Glomerular visceral epithelial cell (primary cell): ENCODE results near the gene RPS6KL1.
A peak's percentile ranks its signal among the peaks of the same experiment; 100 is the strongest.

Experiments used
- DNase-seq: peaks from one replicate; pipeline ENCODE4 v3.0.0-alpha.2; 2016; ENCODE audit errors: extremely low spot score

The RPS6KL1 gene

DNA sequence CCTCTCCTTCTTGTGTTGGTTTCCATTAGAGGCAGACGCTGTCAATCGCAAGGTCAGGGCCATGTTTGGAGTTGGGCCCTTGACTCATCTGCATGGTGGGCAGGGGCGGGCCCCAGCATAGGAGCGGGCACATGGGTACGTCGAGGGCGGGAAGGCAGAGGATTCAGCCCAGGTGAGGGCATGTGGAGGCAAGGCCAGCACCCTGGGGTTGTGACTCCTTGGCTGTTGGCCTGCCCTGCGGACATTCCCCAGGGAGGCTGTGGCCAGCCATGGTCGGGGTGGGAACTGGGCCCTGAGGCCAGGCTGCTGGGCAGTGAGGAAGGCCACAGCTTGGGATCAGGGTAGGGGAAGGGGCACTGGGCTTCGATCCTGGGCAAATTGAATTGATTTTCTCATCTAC, 10.3 kb downstream of the RPS6KL1 start:
- no peak for DNase-seq

DNA sequence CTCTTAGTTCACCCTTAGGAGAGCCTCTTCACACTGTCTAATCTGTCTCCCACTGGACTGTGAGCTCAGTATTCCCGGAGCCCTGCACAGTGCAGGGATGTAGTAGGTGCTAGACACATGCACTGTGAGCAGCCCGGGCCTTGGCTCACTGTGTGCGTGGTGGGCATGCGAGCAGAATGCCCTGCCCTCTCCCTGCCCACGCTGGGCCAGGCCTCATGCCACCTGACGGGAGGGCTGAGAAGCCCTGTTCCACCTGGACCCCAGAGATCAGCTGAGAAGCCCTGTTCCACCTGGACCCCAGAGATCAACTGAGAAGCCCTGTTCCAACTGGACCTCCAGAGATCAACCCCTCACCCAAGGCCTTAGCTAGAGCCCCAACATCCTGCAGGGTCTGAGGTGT, 10.9 kb downstream of the RPS6KL1 start:
- no peak for DNase-seq

- DNase-seq = no peak
These were observed 11.4 kb downstream of the RPS6KL1 start for GRCh38 chr14:74911704-74912103.

- no peak for DNase-seq
These were observed 11.8 kb downstream of the RPS6KL1 start for GRCh38 chr14:74911221-74911620.

DNA sequence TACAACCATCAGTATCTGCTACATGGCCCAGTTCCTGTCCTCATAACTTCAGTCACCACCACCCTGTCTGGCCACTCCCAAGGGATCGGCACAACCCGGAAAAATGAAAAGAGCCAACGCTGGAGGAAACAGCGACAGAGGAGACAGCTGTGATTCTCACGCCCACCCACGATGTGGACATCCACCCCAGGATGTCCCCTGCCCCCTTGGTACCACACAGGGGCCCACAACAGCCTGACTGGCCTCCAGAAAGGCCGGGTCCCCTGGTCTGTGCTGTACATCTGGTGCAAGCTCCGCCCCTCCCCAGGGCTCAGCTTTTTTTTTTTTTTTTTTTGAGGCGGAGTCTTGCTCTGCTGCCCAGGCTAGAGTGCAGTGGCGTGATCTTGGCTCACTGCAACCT, 12.5 kb downstream of the RPS6KL1 start:
- no peak for DNase-seq

DNA sequence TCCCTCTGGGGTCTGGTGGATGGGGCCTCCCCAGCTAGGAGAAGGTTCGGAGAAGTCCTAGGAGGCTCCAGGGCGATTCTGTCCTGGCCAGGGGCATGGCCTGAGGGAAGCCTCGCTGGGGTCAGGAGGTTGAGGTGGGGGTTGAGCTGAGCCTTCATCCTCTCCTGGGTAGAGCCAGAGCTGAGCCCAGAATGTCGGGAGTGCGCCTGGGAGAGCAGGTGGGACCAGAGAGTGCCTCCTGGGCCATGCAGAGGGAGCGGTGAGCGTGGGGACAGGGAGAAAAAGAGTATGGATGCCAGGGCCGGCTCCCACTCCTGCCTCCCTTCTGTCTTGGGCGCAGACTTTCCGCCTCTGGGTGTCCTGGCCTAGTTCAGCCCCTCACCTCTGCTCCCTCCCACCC, 13.1 kb downstream of the RPS6KL1 start:
- DNase-seq = no peak

- no peak for DNase-seq
These were observed 13.6 kb downstream of the RPS6KL1 start for GRCh38 chr14:74909501-74909900.

GRCh38 chr14:74908861-74909341, 14.2 kb downstream of the RPS6KL1 start:
- no peak for DNase-seq

DNA sequence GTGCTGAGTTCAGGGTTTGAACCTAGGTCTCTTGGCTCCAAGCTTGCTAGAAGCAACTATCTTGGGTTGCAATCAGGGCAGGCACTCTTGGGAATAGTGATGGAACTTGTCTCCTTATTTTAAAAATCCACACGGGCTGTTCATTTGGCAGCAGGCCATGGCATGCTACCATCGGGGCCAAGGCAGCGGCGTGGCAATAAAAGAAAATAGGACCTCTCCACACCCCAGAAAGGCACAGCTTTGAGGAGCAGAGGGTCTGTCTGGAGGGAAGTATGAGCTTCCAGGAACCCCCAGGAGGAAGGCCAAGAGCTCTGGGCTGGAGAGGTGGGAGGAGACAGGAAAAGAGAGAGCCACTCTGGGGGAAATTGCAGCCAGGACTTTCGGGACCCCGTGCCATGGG, 15.3 kb downstream of the RPS6KL1 start:
- no peak for DNase-seq

- DNase-seq = no peak
These were observed 16.0 kb downstream of the RPS6KL1 start for GRCh38 chr14:74906925-74907521.

GRCh38 chr14:74905595-74906142, 17.4 kb downstream of the RPS6KL1 start:
- peak; percentile 63 for DNase-seq

DNA sequence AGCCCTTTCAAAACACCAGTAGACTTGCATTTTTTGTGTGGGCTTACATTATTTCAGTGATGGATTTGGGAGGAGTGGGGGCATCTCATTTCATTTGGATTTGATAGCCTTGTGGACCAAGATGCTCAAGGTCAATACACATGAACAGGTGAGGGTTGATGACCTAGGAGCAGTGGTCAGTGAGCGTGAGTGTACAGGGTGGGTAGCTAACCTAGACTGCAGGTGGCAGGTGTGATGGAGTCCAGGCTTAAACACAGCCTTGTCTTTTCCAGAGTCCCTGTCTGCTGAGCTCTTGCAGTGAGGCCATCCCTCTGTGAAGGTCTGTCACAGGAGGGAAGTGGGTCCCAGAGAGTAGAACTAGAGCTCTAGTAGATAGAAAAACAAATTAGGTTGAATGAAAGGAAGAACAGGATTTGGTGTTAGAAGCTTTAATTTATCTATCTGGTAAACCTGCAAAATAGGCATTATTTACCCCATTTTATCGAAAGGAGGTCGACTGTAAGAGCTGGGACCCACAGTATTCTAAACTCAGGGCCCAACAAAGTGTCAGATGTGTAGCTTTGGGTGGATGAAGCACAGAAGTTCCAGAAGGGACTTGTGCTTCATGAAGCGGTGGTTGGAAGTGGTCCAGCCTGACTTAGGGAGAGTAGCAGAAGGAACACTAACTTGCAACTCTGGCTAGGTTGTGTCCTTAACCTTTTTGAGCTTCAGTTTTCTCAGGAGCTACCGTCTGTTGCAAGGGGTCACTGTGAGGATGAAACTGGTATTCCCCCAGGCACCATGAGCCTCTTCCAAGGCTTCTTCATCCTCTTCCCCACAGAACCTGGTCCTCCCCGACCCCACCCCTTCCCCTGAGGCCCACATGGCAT, 18.2 kb downstream of the RPS6KL1 start:
- DNase-seq = no peak

GRCh38 chr14:74902941-74903705, 19.9 kb downstream of the RPS6KL1 start:
- no peak for DNase-seq

GRCh38 chr14:74898694-74899093, 24.4 kb downstream of the RPS6KL1 start:
- no peak for DNase-seq

- DNase-seq = no peak
These were observed 25.0 kb downstream of the RPS6KL1 start for GRCh38 chr14:74898083-74898482.

- DNase-seq = no peak
These were observed 25.4 kb downstream of the RPS6KL1 start for GRCh38 chr14:74897642-74898041.

DNA sequence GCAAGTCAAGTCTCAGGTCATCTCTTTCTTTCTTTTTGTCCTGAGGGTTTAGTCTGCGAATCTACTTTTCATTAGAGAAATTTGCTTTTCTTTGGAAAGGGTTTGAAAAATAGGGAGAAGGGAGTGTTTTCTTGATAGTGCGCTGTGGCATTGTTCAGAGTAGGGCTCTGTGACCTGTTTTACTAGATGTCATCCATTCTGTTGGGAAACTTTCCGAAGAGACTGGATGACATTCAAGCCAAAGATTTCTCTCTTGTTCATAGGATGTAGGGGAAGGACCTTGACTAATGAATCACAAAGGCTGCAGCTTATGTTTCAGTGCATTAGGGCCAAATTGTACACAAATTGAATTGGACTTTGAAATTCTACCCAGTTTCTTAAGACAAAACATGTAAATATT, 26.7 kb downstream of the RPS6KL1 start:
- no peak for DNase-seq

GRCh38 chr14:74893614-74894091, 29.4 kb downstream of the RPS6KL1 start:
- DNase-seq = no peak

- no peak for DNase-seq
These were observed 30.3 kb downstream of the RPS6KL1 start for GRCh38 chr14:74892745-74893144.

DNA sequence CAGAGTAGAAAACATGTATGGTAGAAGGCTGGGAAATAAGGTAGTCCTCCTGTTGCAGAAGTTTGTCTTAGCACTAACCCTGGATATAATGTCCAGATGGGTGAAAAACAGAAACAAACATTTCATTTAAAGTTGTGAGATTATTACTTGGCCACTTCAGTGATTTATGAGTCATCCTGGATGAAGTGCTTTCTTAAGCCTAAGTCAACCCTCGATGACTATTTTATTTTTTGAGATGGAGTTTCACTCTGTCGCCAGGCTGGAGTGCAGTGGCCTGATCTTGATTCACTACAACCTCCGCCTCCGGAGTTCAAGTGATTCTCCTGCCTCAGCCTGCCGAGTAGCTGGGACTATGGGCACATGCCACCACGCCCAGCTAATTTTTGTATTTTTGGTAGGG, 31.2 kb downstream of the RPS6KL1 start:
- no peak for DNase-seq

DNA sequence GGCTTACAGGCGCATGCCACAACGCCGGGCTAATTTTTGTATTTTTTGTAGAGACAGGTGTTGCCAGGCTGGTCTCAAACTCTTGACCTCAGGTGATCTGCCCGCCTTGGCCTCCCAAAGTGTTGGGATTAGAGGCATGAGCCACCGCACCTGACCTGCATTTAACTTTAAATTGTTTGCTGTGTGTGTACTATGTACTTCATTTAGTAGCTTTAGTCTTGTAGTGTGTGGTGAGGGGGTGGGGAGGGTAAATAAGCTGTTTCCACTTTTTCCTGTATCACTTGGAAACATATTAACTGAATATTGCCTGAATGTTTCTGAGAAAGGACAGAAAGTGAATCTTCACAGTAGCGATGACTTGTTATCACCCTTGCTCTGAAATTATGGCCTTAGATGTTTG, 32.8 kb downstream of the RPS6KL1 start:
- DNase-seq = no peak
